Gastrocnemius medialis (tissue), 4 donors: Measurements from ENCODE around the gene TMEM63C. TPM values are rescaled to one million over a fixed set of nuclear protein-coding genes. Genes with fewer than 3 reads are reported as not detected.

ENCODE experiments used
- ATAC-seq, 2 donors: fragments of 150-250 bp; one replicate each; pipeline ENCODE4 v1.9.1; 2016
- DNase-seq, 2 donors: peaks; one replicate each; pipeline ENCODE4 v3.0.0-alpha.2; 2019
- H3K27ac ChIP-seq, 4 donors: fragments of 200-600 bp; sonication (generic); 1 replicate in 1 of 4; 2 replicates in 3 of 4; pipeline ENCODE4 v1.5.1; 2016 to 2018; ENCODE audit warnings: mild to moderate bottlenecking in 2 of 4, moderate library complexity in 1 of 4
- H3K27me3 ChIP-seq, 3 donors: fragments of 200-600 bp; sonication (generic) in 2 of 3; 1 replicate in 1 of 3; 2 replicates in 2 of 3; pipeline versions ENCODE4 v1.5.1 to v1.6.0; 2016 to 2019; ENCODE audit warnings: mild to moderate bottlenecking in 1 of 3, moderate library complexity in 1 of 3
- H3K36me3 ChIP-seq, 2 donors: fragments of 200-600 bp; sonication (generic) in 1 of 2; one replicate each; pipeline ENCODE4 v1.5.1; 2017 to 2018
- H3K4me1 ChIP-seq, 2 donors: fragments of 200-600 bp; sonication (generic) in 1 of 2; one replicate each; pipeline ENCODE4 v1.5.1; 2016 to 2017; ENCODE audit warnings: mild to moderate bottlenecking in 2 of 2
- H3K4me3 ChIP-seq, 4 donors: fragments of 200-600 bp; sonication (generic) in 3 of 4; 1 replicate in 1 of 4; 2 replicates in 3 of 4; pipeline ENCODE4 v1.5.1; 2016 to 2019; ENCODE audit warnings: mild to moderate bottlenecking in 2 of 4
- H3K9me3 ChIP-seq, 3 donors: fragments of 200-600 bp; sonication (generic) in 2 of 3; 1 replicate in 1 of 3; 2 replicates in 2 of 3; pipeline ENCODE4 v1.5.1; 2016 to 2019
- POLR2A ChIP-seq, 2 donors: fragments of 450-650 bp; IDR thresholded peaks; one replicate each; pipeline ENCODE4 v1.6.1; 2017; ENCODE audit warnings: antibody characterized with exemption in 2 of 2, mild to moderate bottlenecking in 2 of 2, moderate library complexity in 2 of 2
- in situ Hi-C, 4 donors: fragments of 200-750 bp; cut with MboI; loops; one replicate each; pipeline versions ENCODE4 v1.15.0 to v1.8.0; 2017; ENCODE audit warnings: low sequenced_read_pairs in 4 of 4
- intact Hi-C: fragments of 100-400 bp; cut with DNase I; formaldehyde crosslinking; loops from one replicate; pipeline ENCODE4 v1.15.1; 2023; ENCODE audit warnings: low total_unique reads
- total RNA-seq, 4 donors: library from RNA; depleted of rRNA; stranded (reverse); fragments of >200 nt; gene quantifications; one replicate each; pipeline versions ENCODE4 v1.1.0 to v1.2.3, GENCODE V29; 2016
- TF ChIP-seq, protein P1 (sequence below), 5 experiments: fragments of 450-650 bp in 3 of 5; fragments of 200-600 bp in 2 of 5; sonication (generic) in 2 of 5; IDR thresholded peaks in 4 of 5; conservative IDR thresholded peaks in 1 of 5; 1 replicate in 4 of 5; 2 replicates in 1 of 5; pipeline ENCODE4 v1.5.1; 2016 to 2019; ENCODE audit warnings: antibody characterized with exemption in 5 of 5, mild to moderate bottlenecking in 3 of 5, moderate library complexity in 3 of 5

Gene TMEM63C
- total RNA-seq, 4 donors from 2014 or later: 0.05 TPM; not detected in 2

DNA sequence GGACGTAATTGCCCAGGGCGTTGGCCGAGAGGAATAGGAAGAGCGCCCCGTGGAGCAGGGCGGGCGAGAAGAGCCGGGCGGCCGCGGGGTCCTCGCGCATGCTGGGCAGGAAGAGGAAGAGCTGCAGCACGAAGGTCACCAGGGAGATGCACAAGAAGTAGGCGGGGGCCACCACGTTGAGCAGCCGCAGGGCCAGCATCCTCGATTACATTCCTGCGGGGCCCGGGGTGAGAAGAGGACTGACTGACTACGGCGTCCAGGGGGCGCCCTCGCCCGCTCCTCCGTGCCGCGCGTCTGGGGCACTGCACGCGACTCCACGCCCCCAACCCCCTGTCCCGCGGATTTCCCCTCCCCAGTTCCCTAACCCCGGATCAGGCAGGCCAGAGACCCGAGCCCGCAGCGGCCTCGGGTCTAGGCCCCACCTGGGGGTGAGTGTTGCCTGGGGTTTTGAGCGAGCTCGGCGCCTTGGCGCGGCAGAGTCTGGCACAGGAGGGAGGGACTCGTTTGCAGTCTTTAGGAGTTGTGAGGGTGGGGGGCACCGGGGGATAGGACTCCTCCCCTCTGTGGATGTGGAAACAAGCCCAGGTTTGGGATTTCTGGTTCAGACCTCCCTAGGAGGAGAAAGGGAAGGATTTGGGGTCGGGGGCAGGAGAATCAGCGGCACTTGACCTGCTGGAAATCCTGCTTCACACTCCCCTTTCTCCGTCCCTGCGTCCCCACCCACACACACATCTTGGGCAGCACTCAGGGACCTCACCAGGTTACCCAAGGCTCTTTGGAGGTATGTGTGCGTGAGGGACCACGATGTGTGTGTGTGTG is 41.8 kb upstream of the TMEM63C start:
- Histone ChIP-seq H3K4me1 (peaks cover 10 to 23% of the 10 kb centered on the region in 2 donors), H3K9me3 (no peaks in the 10 kb centered on the region), H3K36me3 (no peaks in the 10 kb centered on the region), H3K4me3 (peak overlapping the region; percentile 32 to 54 (median 44)), H3K27ac (no peak overlapping the region), H3K27me3 (peaks cover 52 to 65% (median 62%) of the 10 kb centered on the region in 3 donors)
- intact Hi-C loops (loop anchor here (5.0 kb wide), 1 partner anchor 163 kb away; no protein-coding TSS in a partner anchor), in situ Hi-C loops (no loop called here)
- no peak for TF ChIP-seq POLR2A (IDR thresholded peaks at IDR 0.05)
- TF ChIP-seq, protein P1, sequence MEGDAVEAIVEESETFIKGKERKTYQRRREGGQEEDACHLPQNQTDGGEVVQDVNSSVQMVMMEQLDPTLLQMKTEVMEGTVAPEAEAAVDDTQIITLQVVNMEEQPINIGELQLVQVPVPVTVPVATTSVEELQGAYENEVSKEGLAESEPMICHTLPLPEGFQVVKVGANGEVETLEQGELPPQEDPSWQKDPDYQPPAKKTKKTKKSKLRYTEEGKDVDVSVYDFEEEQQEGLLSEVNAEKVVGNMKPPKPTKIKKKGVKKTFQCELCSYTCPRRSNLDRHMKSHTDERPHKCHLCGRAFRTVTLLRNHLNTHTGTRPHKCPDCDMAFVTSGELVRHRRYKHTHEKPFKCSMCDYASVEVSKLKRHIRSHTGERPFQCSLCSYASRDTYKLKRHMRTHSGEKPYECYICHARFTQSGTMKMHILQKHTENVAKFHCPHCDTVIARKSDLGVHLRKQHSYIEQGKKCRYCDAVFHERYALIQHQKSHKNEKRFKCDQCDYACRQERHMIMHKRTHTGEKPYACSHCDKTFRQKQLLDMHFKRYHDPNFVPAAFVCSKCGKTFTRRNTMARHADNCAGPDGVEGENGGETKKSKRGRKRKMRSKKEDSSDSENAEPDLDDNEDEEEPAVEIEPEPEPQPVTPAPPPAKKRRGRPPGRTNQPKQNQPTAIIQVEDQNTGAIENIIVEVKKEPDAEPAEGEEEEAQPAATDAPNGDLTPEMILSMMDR (IDR thresholded peaks at IDR 0.05 in 4 of 5, conservative IDR thresholded peaks at IDR 0.05 in 1 of 5): peak in 3 of 5 experiments; percentile 35 to 48 (median 37)
- ATAC-seq (peak in 1 of 2 donors; percentile 32), DNase-seq (no peak)

- DNase-seq: no peak
- intact Hi-C loops: no loop called here
- Histone ChIP-seq H3K36me3 (no peaks in the 10 kb centered on the region), H3K27me3 (peaks cover 51 to 65% (median 55%) of the 10 kb centered on the region in 3 donors), H3K27ac (no peak overlapping the region), H3K4me3 (peak overlapping the region; percentile 42 to 54 (median 50)), H3K4me1 (peaks cover 10 to 23% of the 10 kb centered on the region in 2 donors), H3K9me3 (no peaks in the 10 kb centered on the region)
- in situ Hi-C loops: no loop called here
- ATAC-seq: no peak
- no peak for TF ChIP-seq POLR2A (IDR thresholded peaks at IDR 0.05)
- TF ChIP-seq, protein P1 (IDR thresholded peaks at IDR 0.05 in 4 of 5, conservative IDR thresholded peaks at IDR 0.05 in 1 of 5): peak in 1 of 5 experiments; percentile 16
Observed at GRCh38 chr14:77140359-77141213, 41.0 kb upstream of the TMEM63C start.

DNA sequence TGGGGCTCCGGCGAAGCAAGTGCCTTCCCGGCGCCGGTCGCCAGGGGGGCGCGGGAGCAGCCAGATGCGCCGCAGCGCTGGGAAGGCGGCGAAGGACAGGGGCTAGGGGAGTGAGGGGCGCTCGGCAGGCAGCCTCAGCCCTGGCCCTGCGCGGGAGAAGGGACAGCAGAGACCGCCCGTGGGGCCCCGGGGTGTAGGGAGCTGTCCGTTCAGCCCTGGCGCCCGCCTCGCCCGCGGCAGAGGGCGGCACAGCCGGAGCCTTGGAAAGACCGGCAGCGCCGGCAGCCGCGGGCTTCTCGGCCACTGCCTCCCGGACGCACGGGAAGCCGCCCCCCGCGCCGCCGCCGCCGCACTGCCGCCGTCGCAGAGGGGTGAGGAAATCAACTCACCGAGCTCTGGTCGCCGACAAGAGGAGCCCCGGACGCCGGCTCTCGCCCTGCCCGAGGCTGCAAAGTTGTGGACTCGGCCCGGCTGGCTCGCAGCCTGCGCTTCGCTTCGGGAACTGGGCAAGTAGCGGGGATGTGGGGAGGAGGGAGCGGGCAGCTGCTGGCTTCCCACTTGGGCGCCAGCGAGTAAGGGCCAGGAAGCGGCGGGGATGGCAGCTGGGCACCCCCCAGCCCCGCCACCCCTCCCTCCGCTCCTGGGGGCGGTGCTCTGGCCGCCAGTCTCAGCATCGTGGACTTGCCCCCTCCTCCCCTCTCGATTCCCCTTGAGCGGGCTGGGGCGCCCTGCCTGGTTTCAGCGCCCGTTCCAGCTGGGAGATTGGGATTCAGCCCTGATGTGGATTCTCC is 40.2 kb upstream of the TMEM63C start, which contains the start of gene ZDHHC22:
TSS of gene ZDHHC22 (minus strand) at position 578 of the 791 bp plus-strand sequence. CDS start 2,053 bp downstream, outside the sequence.
- Histone ChIP-seq H3K4me1 (peaks cover 10 to 23% of the 10 kb centered on the region in 2 donors), H3K27me3 (peaks cover 59 to 62% (median 60%) of the 10 kb centered on the region in 3 donors), H3K4me3 (peak within 1 kb of the TSS; percentile 42 to 54 (median 50)), H3K27ac (no peak within 1 kb of the TSS), H3K36me3 (no peaks in the 10 kb centered on the region), H3K9me3 (no peaks in the 10 kb centered on the region)
- in situ Hi-C loops (no loop called here), intact Hi-C loops (no loop called here)
- no peak for DNase-seq
- TF ChIP-seq, protein P1 (IDR thresholded peaks at IDR 0.05 in 4 of 5, conservative IDR thresholded peaks at IDR 0.05 in 1 of 5): peak in 2 of 5 experiments; percentile 31 to 37
- no peak for TF ChIP-seq POLR2A (IDR thresholded peaks at IDR 0.05)
- peak; percentile 41 to 55 for ATAC-seq
